H1 (cell line): Measurements from ENCODE around the gene NHS. TPM values are rescaled to one million over a fixed set of nuclear protein-coding genes. Genes with fewer than 3 reads are reported as not detected.

ENCODE experiments used
- CTCF ChIA-PET: fragments of 300-600 bp; sonication (Branson Sonifier 250); formaldehyde crosslinking; loops from one replicate; lab custom pipeline; 2021; ENCODE audit not compliant: partially characterized antibody; lab: Charles Lee
- POLR2A ChIA-PET: fragments of 300-600 bp; sonication (Branson Sonifier 250); formaldehyde crosslinking; loops from one replicate; lab custom pipeline; 2021; ENCODE audit warnings: inconsistent platforms; ENCODE audit not compliant: partially characterized antibody; lab: Charles Lee
- DNase-seq, 2 experiments: peaks; one replicate each; pipeline versions ENCODE4 v3.0.0 to v3.0.0-alpha.2; 2010 to 2022; ENCODE audit warnings: low spot score in 2 of 2, low read depth in 1 of 2, mixed read lengths in 1 of 2
- FAIRE-seq: peaks from 2 replicates; lab custom pipeline; 2011; peaks lifted over from hg19 to GRCh38; lab: Jason Lieb, UNC
- H2AFZ ChIP-seq: 2 replicates; pipeline ENCODE4 v1.8.1; 2012; ENCODE audit warnings: low read length, inconsistent platforms
- H2AK5ac ChIP-seq: 2 replicates; pipeline ENCODE4 v1.6.1; 2013; ENCODE audit warnings: low read depth, low read length
- H2BK120ac ChIP-seq: replicated peaks from 2 replicates; pipeline ENCODE3; 2013; ENCODE audit warnings: low read depth, low read length, inconsistent platforms
- H2BK12ac ChIP-seq: 2 replicates; pipeline ENCODE4 v1.6.1; 2013; ENCODE audit warnings: low read depth, low read length
- H2BK15ac ChIP-seq: 2 replicates; pipeline ENCODE4 v1.6.1; 2013; ENCODE audit warnings: low read length
- H2BK20ac ChIP-seq: 2 replicates; pipeline ENCODE4 v1.6.1; 2013; ENCODE audit warnings: low read length
- H2BK5ac ChIP-seq: 2 replicates; pipeline ENCODE4 v1.6.1; 2013; ENCODE audit warnings: low read depth, low read length
- H3K14ac ChIP-seq: 2 replicates; pipeline ENCODE4 v1.6.1; 2013; ENCODE audit warnings: inconsistent platforms; ENCODE audit not compliant: insufficient read length
- H3K18ac ChIP-seq: 2 replicates; pipeline ENCODE4 v1.6.1; 2013; ENCODE audit warnings: low read length; ENCODE audit errors: extremely low read depth
- H3K23ac ChIP-seq: 2 replicates; pipeline ENCODE4 v1.6.1; 2013; ENCODE audit warnings: inconsistent platforms; ENCODE audit not compliant: insufficient read length
- H3K23me2 ChIP-seq: 2 replicates; pipeline ENCODE4 v1.6.1; 2013; ENCODE audit warnings: low read depth, low read length
- H3K27ac ChIP-seq: 2 replicates; pipeline ENCODE4 v1.6.1; 2011; ENCODE audit warnings: low read depth, low read length, inconsistent platforms
- H3K27me3 ChIP-seq, 4 experiments: replicated peaks in 1 of 4; 1 replicate in 1 of 4; 2 replicates in 3 of 4; pipeline versions ENCODE4 v1.6.1 to v1.8.1; 2011 to 2013; ENCODE audit warnings: low read length in 3 of 4, mild to moderate bottlenecking in 3 of 4, inconsistent platforms in 2 of 4, mixed read lengths in 2 of 4, moderate library complexity in 1 of 4; ENCODE audit not compliant: control insufficient read depth in 3 of 4, insufficient read depth in 3 of 4; ENCODE audit errors: extremely low read depth in 1 of 4
- H3K36me3 ChIP-seq, 4 experiments: 2 replicates each; pipeline versions ENCODE4 v1.6.1 to v1.8.1; 2011 to 2013; ENCODE audit warnings: mild to moderate bottlenecking in 4 of 4, low read length in 3 of 4, moderate library complexity in 2 of 4, control low read depth in 1 of 4, inconsistent platforms in 1 of 4; ENCODE audit not compliant: insufficient read depth in 4 of 4, control insufficient read depth in 2 of 4
- H3K4ac ChIP-seq: replicated peaks from 2 replicates; pipeline ENCODE3; 2013; ENCODE audit warnings: low read length, low read depth, mixed read lengths, inconsistent platforms; ENCODE audit not compliant: insufficient read length
- H3K4me1 ChIP-seq, 4 experiments: replicated peaks in 1 of 4; 1 replicate in 1 of 4; 2 replicates in 3 of 4; pipeline versions ENCODE4 v1.6.1 to v1.8.1; 2011 to 2013; ENCODE audit warnings: low read length in 3 of 4, inconsistent platforms in 2 of 4, mixed read lengths in 1 of 4; ENCODE audit not compliant: insufficient read depth in 4 of 4, control insufficient read depth in 3 of 4
- H3K4me2 ChIP-seq, 2 experiments: 2 replicates each; pipeline versions ENCODE4 v1.6.1 to v1.8.1; 2011 to 2013; ENCODE audit warnings: low read depth in 2 of 2, low read length in 2 of 2, control low read depth in 1 of 2, inconsistent platforms in 1 of 2, mild to moderate bottlenecking in 1 of 2; ENCODE audit not compliant: insufficient read depth in 1 of 2
- H3K4me3 ChIP-seq, 4 experiments: fragments of 200-600, 300-600 bp in 1 of 4; sonication (generic), shearing (Covaris generic), sonication (Bioruptor Twin) in 1 of 4; 2 replicates each; pipeline versions ENCODE4 v1.5.1 to v1.8.1; 2011 to 2016; ENCODE audit warnings: low read length in 4 of 4, low read depth in 3 of 4, control low read depth in 2 of 4, inconsistent platforms in 2 of 4, mild to moderate bottlenecking in 2 of 4, mixed read lengths in 1 of 4, moderate library complexity in 1 of 4; ENCODE audit not compliant: insufficient read depth in 2 of 4; ENCODE audit errors: extremely low read depth in 1 of 4
- H3K56ac ChIP-seq: replicated peaks from 2 replicates; pipeline ENCODE3; 2013; ENCODE audit warnings: low read depth, mild to moderate bottlenecking, mixed read lengths, low read length, inconsistent platforms; ENCODE audit not compliant: insufficient read length
- H3K79me1 ChIP-seq: 2 replicates; pipeline ENCODE4 v1.6.1; 2013; ENCODE audit warnings: low read depth, low read length, control low read depth
- H3K79me2 ChIP-seq, 2 experiments: 2 replicates each; pipeline versions ENCODE4 v1.6.1 to v1.8.1; 2012 to 2013; ENCODE audit warnings: low read length in 2 of 2, mild to moderate bottlenecking in 2 of 2, inconsistent platforms in 1 of 2; ENCODE audit not compliant: insufficient read depth in 2 of 2, control insufficient read depth in 1 of 2
- H3K9ac ChIP-seq, 4 experiments: replicated peaks in 1 of 4; 1 replicate in 1 of 4; 2 replicates in 3 of 4; pipeline versions ENCODE4 v1.6.1 to v1.8.1; 2011 to 2013; ENCODE audit warnings: low read depth in 3 of 4, low read length in 3 of 4, control low read depth in 2 of 4, mild to moderate bottlenecking in 2 of 4, moderate library complexity in 2 of 4, inconsistent platforms in 1 of 4; ENCODE audit errors: extremely low read depth in 1 of 4
- H3K9me3 ChIP-seq, 2 experiments: 2 replicates each; pipeline versions ENCODE4 v1.6.1 to v1.8.1; 2012 to 2013; ENCODE audit warnings: mild to moderate bottlenecking in 2 of 2, moderate library complexity in 2 of 2, control low read depth in 1 of 2, inconsistent platforms in 1 of 2, low read depth in 1 of 2, low read length in 1 of 2, mixed read lengths in 1 of 2; ENCODE audit not compliant: insufficient read depth in 2 of 2
- H4K20me1 ChIP-seq, 2 experiments: replicated peaks in 1 of 2; 2 replicates each; pipeline versions ENCODE3 to v1.8.1; 2011 to 2013; ENCODE audit warnings: inconsistent platforms in 2 of 2, low read length in 2 of 2, mild to moderate bottlenecking in 1 of 2; ENCODE audit not compliant: insufficient read depth in 2 of 2, control insufficient read depth in 1 of 2
- H4K5ac ChIP-seq: 2 replicates; pipeline ENCODE4 v1.6.1; 2013; ENCODE audit warnings: low read length, low read depth, mixed read lengths, inconsistent platforms; ENCODE audit not compliant: insufficient read length
- H4K8ac ChIP-seq: 2 replicates; pipeline ENCODE4 v1.8.0; 2013; ENCODE audit warnings: mild to moderate bottlenecking, moderate library complexity, low read length, inconsistent platforms; ENCODE audit not compliant: insufficient read depth; ENCODE audit errors: extremely low read depth
- H4K91ac ChIP-seq: replicated peaks from 2 replicates; pipeline ENCODE3; 2013; ENCODE audit warnings: low read length, mixed read lengths, inconsistent platforms; ENCODE audit not compliant: insufficient read length
- BCL11A ChIP-seq, 2 experiments: IDR thresholded peaks; one replicate each; pipeline ENCODE4 v1.6.1; 2011; ENCODE audit warnings: low read depth in 2 of 2, low read length in 2 of 2, mild to moderate bottlenecking in 2 of 2
- EP300 ChIP-seq, 2 experiments: IDR thresholded peaks; 1 replicate in 1 of 2; 2 replicates in 1 of 2; pipeline ENCODE4 v1.6.1; 2011 to 2012; ENCODE audit warnings: low read depth in 2 of 2, low read length in 2 of 2, mild to moderate bottlenecking in 2 of 2, borderline replicate concordance in 1 of 2, inconsistent platforms in 1 of 2, moderate library complexity in 1 of 2
- KDM5A ChIP-seq: fragments of 200-600 bp; IDR thresholded peaks from 2 replicates; pipeline ENCODE4 v1.7.1; 2012; ENCODE audit warnings: mild to moderate bottlenecking, low read length, inconsistent platforms, mixed read lengths
- RAD21 ChIP-seq, 2 experiments: IDR thresholded peaks in 1 of 2; conservative IDR thresholded peaks in 1 of 2; 2 replicates each; pipeline ENCODE4 v1.6.1; 2011; ENCODE audit warnings: low read depth in 2 of 2, low read length in 2 of 2, improper control_type of control experiment in 1 of 2, inconsistent platforms in 1 of 2, mild to moderate bottlenecking in 1 of 2, moderate library complexity in 1 of 2
- RNF2 ChIP-seq: fragments of 200-900, 300-1000 bp; sonication (generic); IDR thresholded peaks from 2 replicates; pipeline ENCODE4 v1.7.1; 2016; ENCODE audit warnings: borderline replicate concordance, low read depth, mild to moderate bottlenecking, antibody characterized with exemption, low read length; ENCODE audit not compliant: poor library complexity, severe bottlenecking; ENCODE audit errors: missing control alignments
- RXRA ChIP-seq: IDR thresholded peaks from 2 replicates; pipeline ENCODE4 v1.6.1; 2011; ENCODE audit warnings: low read depth, mild to moderate bottlenecking, low read length, moderate library complexity; ENCODE audit not compliant: insufficient read depth
- TAF7 ChIP-seq: optimal IDR thresholded peaks from 2 replicates; pipeline ENCODE3; 2011; ENCODE audit warnings: low read depth, mild to moderate bottlenecking, inconsistent platforms, low read length, moderate library complexity, borderline replicate concordance
- WGBS, 2 experiments: shearing (Covaris generic) in 1 of 2; methylation state at CpG; one replicate each; pipeline versions ENCODE4 v1.1.6 to v1.1.7; 2013 to 2015; ENCODE audit warnings: low lambda C conversion rate in 2 of 2, mixed read lengths in 2 of 2, inconsistent platforms in 1 of 2, low coverage in 1 of 2, missing lambda C conversion rate in 1 of 2; ENCODE audit not compliant: insufficient replicate concordance in 2 of 2, insufficient coverage in 1 of 2, insufficient read length in 1 of 2; ENCODE audit errors: extremely low coverage in 1 of 2, missing lambda C conversion rate in 1 of 2; 5-methylcytosine and 5-hydroxymethylcytosine counted together
- polyA plus RNA-seq, 7 experiments: library from polyadenylated mRNA; depleted of rRNA in 3 of 7; stranded (reverse) in 5 of 7; unstranded in 2 of 7; fragments of >200 nt in 5 of 7; fragments of 200-250 nt in 2 of 7; gene quantifications; 1 replicate in 5 of 7; 2 replicates in 1 of 7; 4 replicates in 1 of 7; pipeline versions ENCODE4 v1.2.1 to v1.2.3, GENCODE V29; 2011 to 2013; ENCODE audit warnings: missing spikeins in 2 of 7, mixed read lengths in 2 of 7
- total RNA-seq: library from RNA; stranded (reverse); fragmentation: NEBNext Ultra II Directional; extraction: Animal tissue kit (Norgen Biotek cat#: 25700); gene quantifications from 2 replicates; pipeline ENCODE4 v1.2.1, GENCODE V29; 2021
- TF ChIP-seq, protein P1 (sequence below), 3 experiments: IDR thresholded peaks; 1 replicate in 2 of 3; 2 replicates in 1 of 3; pipeline versions ENCODE4 v1.5.1 to v1.6.1; 2011; ENCODE audit warnings: low read length in 3 of 3, mild to moderate bottlenecking in 3 of 3, inconsistent platforms in 2 of 3, low read depth in 1 of 3, moderate library complexity in 1 of 3; ENCODE audit not compliant: insufficient read depth in 1 of 3; ENCODE audit errors: control extremely low read depth in 1 of 3
- TF ChIP-seq, protein P2 (sequence below): IDR thresholded peaks from 2 replicates; pipeline ENCODE4 v1.6.1; 2011; ENCODE audit warnings: low read length, improper control_type of control experiment

NHS gene
- total and polyA plus RNA-seq, 2 of the 8 experiments (the other 6 are each of a cell fraction or from before 2014, with no cell fraction given), result 2.2 to 6.7 TPM

DNA sequence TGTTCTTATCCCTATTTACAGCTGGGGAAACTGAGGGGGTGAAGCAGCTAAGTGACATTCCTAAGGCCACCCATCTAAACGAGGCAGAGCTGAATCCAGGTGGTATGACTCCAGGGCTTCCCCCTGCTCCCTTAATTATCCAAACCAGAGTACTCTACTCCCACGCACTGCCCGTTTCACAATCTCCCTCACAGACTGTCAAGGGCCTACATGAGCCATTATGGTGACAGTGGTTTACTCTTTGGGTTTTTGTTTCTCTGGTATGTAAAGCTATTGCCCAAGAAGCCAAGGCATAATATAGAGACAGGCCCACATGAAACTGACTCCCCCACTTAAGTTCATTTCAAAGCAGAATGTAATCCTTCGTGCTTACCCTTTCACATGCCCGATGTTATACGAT is 95.1 kb downstream of the NHS start:
- H3K4me2 ChIP-seq, result no peak overlapping the region
- no peaks in the 10 kb centered on the region for H3K27me3 ChIP-seq
- no peak overlapping the region for H3K23ac ChIP-seq
- FAIRE-seq (no peak), DNase-seq (no peak)
- H3K79me1 ChIP-seq, result no peaks in the 10 kb centered on the region
- no peak overlapping the region for H2BK20ac ChIP-seq
- no peak overlapping the region for H2BK12ac ChIP-seq
- no peak overlapping the region for H3K14ac ChIP-seq
- no peaks in the 10 kb centered on the region for H3K4me1 ChIP-seq
- H2AK5ac ChIP-seq, result no peak overlapping the region
- no peak overlapping the region for H3K27ac ChIP-seq
- no peak overlapping the region for H4K5ac ChIP-seq
- H3K9me3 ChIP-seq, result no peaks in the 10 kb centered on the region
- no peaks in the 10 kb centered on the region for H3K79me2 ChIP-seq
- H2BK120ac ChIP-seq, result no peak overlapping the region
- H4K91ac ChIP-seq, result no peak overlapping the region
- ChIA-PET CTCF (no interaction called here), POLR2A (no interaction called here)
- H3K56ac ChIP-seq, result no peak overlapping the region
- no peak overlapping the region for H3K18ac ChIP-seq
- no peak overlapping the region for H3K9ac ChIP-seq
- H3K4ac ChIP-seq, result no peak overlapping the region
- no peak overlapping the region for H2AFZ ChIP-seq
- no peaks in the 10 kb centered on the region for H3K36me3 ChIP-seq
- WGBS, 2 experiments, result 89% methylated on average over 6 of the region's 6 CpGs; no CpG with 5 or more reads in 1 of the 2 experiments
- no peak overlapping the region for H3K4me3 ChIP-seq
- H4K20me1 ChIP-seq, result no peaks in the 10 kb centered on the region
- no peak overlapping the region for H2BK15ac ChIP-seq
- H4K8ac ChIP-seq, result no peak overlapping the region
- no peak overlapping the region for H2BK5ac ChIP-seq
- no peaks in the 10 kb centered on the region for H3K23me2 ChIP-seq
- TF ChIP-seq KDM5A (no peak), RNF2 (no peak), RXRA (no peak), EP300 (IDR thresholded peaks at IDR 0.05; ENCODE audit: borderline replicate concordance in 1 of 2, low read depth in 2 of 2, low read length in 2 of 2) (no peak), BCL11A (IDR thresholded peaks at IDR 0.05; ENCODE audit: low read depth in 2 of 2, low read length in 2 of 2) (no peak), RAD21 (IDR thresholded peaks at IDR 0.05 in 1 of 2, conservative IDR thresholded peaks at IDR 0.05 in 1 of 2; ENCODE audit: low read depth in 2 of 2, low read length in 2 of 2) (no peak), TAF7 (no peak)
- TF ChIP-seq, protein P1, sequence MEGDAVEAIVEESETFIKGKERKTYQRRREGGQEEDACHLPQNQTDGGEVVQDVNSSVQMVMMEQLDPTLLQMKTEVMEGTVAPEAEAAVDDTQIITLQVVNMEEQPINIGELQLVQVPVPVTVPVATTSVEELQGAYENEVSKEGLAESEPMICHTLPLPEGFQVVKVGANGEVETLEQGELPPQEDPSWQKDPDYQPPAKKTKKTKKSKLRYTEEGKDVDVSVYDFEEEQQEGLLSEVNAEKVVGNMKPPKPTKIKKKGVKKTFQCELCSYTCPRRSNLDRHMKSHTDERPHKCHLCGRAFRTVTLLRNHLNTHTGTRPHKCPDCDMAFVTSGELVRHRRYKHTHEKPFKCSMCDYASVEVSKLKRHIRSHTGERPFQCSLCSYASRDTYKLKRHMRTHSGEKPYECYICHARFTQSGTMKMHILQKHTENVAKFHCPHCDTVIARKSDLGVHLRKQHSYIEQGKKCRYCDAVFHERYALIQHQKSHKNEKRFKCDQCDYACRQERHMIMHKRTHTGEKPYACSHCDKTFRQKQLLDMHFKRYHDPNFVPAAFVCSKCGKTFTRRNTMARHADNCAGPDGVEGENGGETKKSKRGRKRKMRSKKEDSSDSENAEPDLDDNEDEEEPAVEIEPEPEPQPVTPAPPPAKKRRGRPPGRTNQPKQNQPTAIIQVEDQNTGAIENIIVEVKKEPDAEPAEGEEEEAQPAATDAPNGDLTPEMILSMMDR (IDR thresholded peaks at IDR 0.05; ENCODE audit: control extremely low read depth in 1 of 3, insufficient read depth in 1 of 3, low read depth in 1 of 3, low read length in 3 of 3), result no peak
- TF ChIP-seq, protein P2, sequence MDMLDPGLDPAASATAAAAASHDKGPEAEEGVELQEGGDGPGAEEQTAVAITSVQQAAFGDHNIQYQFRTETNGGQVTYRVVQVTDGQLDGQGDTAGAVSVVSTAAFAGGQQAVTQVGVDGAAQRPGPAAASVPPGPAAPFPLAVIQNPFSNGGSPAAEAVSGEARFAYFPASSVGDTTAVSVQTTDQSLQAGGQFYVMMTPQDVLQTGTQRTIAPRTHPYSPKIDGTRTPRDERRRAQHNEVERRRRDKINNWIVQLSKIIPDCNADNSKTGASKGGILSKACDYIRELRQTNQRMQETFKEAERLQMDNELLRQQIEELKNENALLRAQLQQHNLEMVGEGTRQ, result no peak
